ENCODE results near the gene GJC1. TPM values are rescaled to one million over a fixed set of nuclear protein-coding genes. Genes with fewer than 3 reads are reported as not detected.

GJC1 gene
- total and polyA plus RNA-seq, 9 of the 15 experiments (the other 6 are each of a cell fraction or from before 2014, with no cell fraction given): 0.04 to 1.4 (median 0.18) TPM; not detected in 1

DNA sequence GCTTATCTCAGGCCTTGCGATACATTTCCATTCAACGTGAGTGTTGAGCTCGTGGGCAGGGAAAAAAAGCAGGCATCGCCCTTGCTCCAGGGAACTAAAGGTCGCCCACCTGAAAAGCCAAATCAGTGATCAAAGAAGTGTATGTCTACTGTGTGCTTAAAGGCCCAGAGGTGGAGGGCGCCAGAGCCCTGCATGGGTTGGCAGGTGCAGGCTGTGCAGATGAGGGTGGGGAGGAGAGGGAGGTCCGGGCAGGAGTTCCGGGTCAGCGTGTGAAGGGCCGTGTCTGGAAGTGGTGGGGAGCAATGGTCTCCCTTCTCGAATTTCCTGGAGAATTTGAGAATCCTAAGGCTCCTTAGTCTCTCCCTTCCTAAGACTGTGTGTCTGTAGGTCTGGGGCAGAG lies 64.1 kb downstream of the GJC1 start (continued):
- TF ChIP-seq, protein P1, sequence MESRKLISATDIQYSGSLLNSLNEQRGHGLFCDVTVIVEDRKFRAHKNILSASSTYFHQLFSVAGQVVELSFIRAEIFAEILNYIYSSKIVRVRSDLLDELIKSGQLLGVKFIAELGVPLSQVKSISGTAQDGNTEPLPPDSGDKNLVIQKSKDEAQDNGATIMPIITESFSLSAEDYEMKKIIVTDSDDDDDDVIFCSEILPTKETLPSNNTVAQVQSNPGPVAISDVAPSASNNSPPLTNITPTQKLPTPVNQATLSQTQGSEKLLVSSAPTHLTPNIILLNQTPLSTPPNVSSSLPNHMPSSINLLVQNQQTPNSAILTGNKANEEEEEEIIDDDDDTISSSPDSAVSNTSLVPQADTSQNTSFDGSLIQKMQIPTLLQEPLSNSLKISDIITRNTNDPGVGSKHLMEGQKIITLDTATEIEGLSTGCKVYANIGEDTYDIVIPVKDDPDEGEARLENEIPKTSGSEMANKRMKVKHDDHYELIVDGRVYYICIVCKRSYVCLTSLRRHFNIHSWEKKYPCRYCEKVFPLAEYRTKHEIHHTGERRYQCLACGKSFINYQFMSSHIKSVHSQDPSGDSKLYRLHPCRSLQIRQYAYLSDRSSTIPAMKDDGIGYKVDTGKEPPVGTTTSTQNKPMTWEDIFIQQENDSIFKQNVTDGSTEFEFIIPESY (CRISPR knock-in tag; IDR thresholded peaks at IDR 0.05): no peak
- TF ChIP-seq RAD51 (IDR thresholded peaks at IDR 0.05; ENCODE audit: borderline replicate concordance, low read depth): no peak
- TF ChIP-seq, protein P2, sequence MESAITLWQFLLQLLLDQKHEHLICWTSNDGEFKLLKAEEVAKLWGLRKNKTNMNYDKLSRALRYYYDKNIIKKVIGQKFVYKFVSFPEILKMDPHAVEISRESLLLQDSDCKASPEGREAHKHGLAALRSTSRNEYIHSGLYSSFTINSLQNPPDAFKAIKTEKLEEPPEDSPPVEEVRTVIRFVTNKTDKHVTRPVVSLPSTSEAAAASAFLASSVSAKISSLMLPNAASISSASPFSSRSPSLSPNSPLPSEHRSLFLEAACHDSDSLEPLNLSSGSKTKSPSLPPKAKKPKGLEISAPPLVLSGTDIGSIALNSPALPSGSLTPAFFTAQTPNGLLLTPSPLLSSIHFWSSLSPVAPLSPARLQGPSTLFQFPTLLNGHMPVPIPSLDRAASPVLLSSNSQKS (CRISPR knock-in tag; IDR thresholded peaks at IDR 0.05): no peak
- TF ChIP-seq BCOR (IDR thresholded peaks at IDR 0.05): no peak

DNA sequence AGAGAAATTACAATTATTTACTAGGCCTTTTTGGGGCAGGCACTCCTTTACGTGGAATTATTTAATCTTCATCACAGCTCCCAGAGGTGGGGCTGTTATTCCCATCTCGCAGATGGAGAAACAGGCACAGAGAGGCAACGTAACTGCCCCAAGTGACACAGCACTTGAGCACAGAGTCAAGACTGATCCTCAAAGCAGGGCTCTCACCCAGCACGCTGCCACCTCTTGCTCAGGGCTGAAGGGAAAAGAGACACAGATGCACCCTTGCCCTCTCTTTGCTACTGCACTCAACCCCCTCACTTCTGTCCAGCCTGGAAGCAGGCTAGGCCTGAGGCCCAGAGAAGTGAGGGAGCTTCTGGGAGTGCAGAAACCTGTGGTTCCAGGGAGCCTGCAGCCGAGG lies 66.9 kb downstream of the GJC1 start:
- BruUV-seq (replicated peaks): no TSS peak
- Histone ChIP-seq H3K9me1 (ENCODE audit: control insufficient read depth, insufficient read depth, low read length) (no peaks in the 10 kb centered on the region), H2AFZ (ENCODE audit: low read depth, low read length) (no peak overlapping the region), H3K27me3 (ENCODE audit: control insufficient read depth in 2 of 2, insufficient read depth in 2 of 2, low read length in 2 of 2) (peaks cover 2 to 45% of the 10 kb centered on the region in 2 experiments; a peak in 3 of 5 replicates), H3K36me3 (ENCODE audit: control insufficient read depth, insufficient read depth, low read length) (no peaks in the 10 kb centered on the region), H3K4me2 (ENCODE audit: insufficient read depth, low read length) (no peak overlapping the region), H4K20me1 (replicated peaks; ENCODE audit: control insufficient read depth, insufficient read depth, low read length) (peaks cover 2% of the 10 kb centered on the region; the same call in 1 of the 2 replicates), H3K79me2 (ENCODE audit: control insufficient read depth, insufficient read depth, low read length) (no peaks in the 10 kb centered on the region), H3K27ac (ENCODE audit: extremely low read depth, low read depth, low read length) (no peak overlapping the region), H3K4me1 (replicated peaks in 1 of 2; ENCODE audit: control insufficient read depth in 2 of 2, insufficient read depth in 2 of 2, low read length in 2 of 2) (peaks cover 0 to 23% of the 10 kb centered on the region in 2 experiments; a peak in 2 of 5 replicates), H3K9me3 (replicated peaks; ENCODE audit: control insufficient read depth, insufficient read depth, low read depth, low read length) (no peaks in the 10 kb centered on the region), H3K9ac (ENCODE audit: insufficient read depth in 1 of 2, low read depth in 2 of 2, low read length in 2 of 2) (no peak overlapping the region), H3K4me3 (no peak overlapping the region)
- FAIRE-seq: no peak
- in situ Hi-C loops (cut with MboI): no loop called here
- no peak for DNase-seq (ENCODE audit: extremely low read depth in 1 of 4, low spot score in 3 of 4)
- POLR2A ChIA-PET: interaction anchor here (0.7 to 1.5 kb wide), 4 partner anchors 13 to 58 kb away, joined by 3 to 5 read pairs (median 4); no protein-coding TSS in a partner anchor
- CTCF ChIA-PET (ENCODE audit: low intra/inter-chr PET ratio): no interaction called here
- intact Hi-C loops (cut with micrococcal nuclease): no loop called here
- ATAC-seq: no peak
- 19% methylated on average over 5 of the region's 5 CpGs for WGBS (ENCODE audit: insufficient coverage, low coverage, missing lambda C conversion rate)
- no peak for TF ChIP-seq HNRNPL (IDR thresholded peaks at IDR 0.05; ENCODE audit: low read depth, low read length)
- no peak for TF ChIP-seq SIN3B (IDR thresholded peaks at IDR 0.05; ENCODE audit: low read depth)
- TF ChIP-seq SMAD2 (IDR thresholded peaks at IDR 0.05; ENCODE audit: low read depth, low read length): no peak
- TF ChIP-seq, protein P3, sequence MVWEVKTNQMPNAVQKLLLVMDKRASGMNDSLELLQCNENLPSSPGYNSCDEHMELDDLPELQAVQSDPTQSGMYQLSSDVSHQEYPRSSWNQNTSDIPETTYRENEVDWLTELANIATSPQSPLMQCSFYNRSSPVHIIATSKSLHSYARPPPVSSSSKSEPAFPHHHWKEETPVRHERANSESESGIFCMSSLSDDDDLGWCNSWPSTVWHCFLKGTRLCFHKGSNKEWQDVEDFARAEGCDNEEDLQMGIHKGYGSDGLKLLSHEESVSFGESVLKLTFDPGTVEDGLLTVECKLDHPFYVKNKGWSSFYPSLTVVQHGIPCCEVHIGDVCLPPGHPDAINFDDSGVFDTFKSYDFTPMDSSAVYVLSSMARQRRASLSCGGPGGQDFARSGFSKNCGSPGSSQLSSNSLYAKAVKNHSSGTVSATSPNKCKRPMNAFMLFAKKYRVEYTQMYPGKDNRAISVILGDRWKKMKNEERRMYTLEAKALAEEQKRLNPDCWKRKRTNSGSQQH (CRISPR knock-in tag; IDR thresholded peaks at IDR 0.05): no peak
- TF ChIP-seq PPARD (CRISPR knock-in tag; IDR thresholded peaks at IDR 0.05): no peak
- no peak for TF ChIP-seq TEAD2 (tag; IDR thresholded peaks at IDR 0.05)
- TF ChIP-seq, protein P4, sequence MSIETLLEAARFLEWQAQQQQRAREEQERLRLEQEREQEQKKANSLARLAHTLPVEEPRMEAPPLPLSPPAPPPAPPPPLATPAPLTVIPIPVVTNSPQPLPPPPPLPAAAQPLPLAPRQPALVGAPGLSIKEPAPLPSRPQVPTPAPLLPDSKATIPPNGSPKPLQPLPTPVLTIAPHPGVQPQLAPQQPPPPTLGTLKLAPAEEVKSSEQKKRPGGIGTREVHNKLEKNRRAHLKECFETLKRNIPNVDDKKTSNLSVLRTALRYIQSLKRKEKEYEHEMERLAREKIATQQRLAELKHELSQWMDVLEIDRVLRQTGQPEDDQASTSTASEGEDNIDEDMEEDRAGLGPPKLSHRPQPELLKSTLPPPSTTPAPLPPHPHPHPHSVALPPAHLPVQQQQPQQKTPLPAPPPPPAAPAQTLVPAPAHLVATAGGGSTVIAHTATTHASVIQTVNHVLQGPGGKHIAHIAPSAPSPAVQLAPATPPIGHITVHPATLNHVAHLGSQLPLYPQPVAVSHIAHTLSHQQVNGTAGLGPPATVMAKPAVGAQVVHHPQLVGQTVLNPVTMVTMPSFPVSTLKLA (conservative IDR thresholded peaks at IDR 0.05): no peak
- TF ChIP-seq PTRF (tag; IDR thresholded peaks at IDR 0.05): no peak
- TF ChIP-seq NR4A1 (CRISPR knock-in tag; IDR thresholded peaks at IDR 0.05): no peak
- TF ChIP-seq NR4A1 (tag; IDR thresholded peaks at IDR 0.05): no peak
- no peak for TF ChIP-seq CBX3 (IDR thresholded peaks at IDR 0.05; ENCODE audit: borderline replicate concordance in 1 of 2, low read length in 2 of 2)
- TF ChIP-seq ELF1 (tag; IDR thresholded peaks at IDR 0.05): no peak
